ENCODE measurements around the gene NAA60. TPM values are rescaled to one million over a fixed set of nuclear protein-coding genes. Genes with fewer than 3 reads are reported as not detected.
A peak's percentile ranks its signal among the peaks of the same experiment; 100 is the strongest.

NAA60 gene
- total RNA-seq, 2 donors from 2014 or later: 25.2 to 40.6 TPM

DNA sequence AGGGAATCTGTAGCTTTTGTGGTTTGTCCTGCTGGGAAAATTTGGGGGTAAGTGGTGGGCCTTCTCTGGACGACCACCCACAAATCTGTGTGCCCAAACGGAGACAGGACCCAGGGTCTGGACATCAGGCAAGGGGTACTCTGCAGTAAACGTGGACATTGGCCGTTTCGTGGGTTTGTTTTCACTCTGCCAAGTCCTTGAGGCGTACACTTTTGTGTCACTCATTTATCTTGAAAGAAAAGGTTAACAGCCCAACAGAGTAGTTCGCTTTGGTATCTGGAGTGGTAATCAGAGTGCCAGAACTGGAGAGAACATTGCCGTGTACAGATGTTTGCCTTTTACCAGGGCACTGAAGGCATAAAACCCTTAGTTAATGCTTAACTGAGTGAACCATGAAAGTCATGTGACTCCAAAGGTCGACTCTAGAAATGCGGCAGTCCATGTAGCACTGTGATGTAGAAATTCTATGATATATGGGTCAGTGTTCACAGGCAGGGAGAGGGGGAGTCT is 15.4 kb downstream of the NAA60 start:
- Histone ChIP-seq H3K36me3 (no peaks in the 10 kb centered on the region), H3K27ac (peak overlapping the region; percentile 93 to 96), H3K9me3 (no peaks in the 10 kb centered on the region), H3K27me3 (replicated peaks; ENCODE audit: insufficient read depth) (no peaks in the 10 kb centered on the region), H3K4me3 (peak overlapping the region; percentile 82), H3K4me1 (ENCODE audit: control insufficient read depth in 1 of 2, low read depth in 2 of 2) (peaks cover 13 to 58% of the 10 kb centered on the region in 2 donors)
- ATAC-seq (ENCODE audit: insufficient number of reproducible peaks, low FRiP score, low read depth) (no peak), DNase-seq (ENCODE audit: low spot score) (no peak)
- TF ChIP-seq, protein P1, sequence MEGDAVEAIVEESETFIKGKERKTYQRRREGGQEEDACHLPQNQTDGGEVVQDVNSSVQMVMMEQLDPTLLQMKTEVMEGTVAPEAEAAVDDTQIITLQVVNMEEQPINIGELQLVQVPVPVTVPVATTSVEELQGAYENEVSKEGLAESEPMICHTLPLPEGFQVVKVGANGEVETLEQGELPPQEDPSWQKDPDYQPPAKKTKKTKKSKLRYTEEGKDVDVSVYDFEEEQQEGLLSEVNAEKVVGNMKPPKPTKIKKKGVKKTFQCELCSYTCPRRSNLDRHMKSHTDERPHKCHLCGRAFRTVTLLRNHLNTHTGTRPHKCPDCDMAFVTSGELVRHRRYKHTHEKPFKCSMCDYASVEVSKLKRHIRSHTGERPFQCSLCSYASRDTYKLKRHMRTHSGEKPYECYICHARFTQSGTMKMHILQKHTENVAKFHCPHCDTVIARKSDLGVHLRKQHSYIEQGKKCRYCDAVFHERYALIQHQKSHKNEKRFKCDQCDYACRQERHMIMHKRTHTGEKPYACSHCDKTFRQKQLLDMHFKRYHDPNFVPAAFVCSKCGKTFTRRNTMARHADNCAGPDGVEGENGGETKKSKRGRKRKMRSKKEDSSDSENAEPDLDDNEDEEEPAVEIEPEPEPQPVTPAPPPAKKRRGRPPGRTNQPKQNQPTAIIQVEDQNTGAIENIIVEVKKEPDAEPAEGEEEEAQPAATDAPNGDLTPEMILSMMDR (IDR thresholded peaks at IDR 0.05): no peak

DNA sequence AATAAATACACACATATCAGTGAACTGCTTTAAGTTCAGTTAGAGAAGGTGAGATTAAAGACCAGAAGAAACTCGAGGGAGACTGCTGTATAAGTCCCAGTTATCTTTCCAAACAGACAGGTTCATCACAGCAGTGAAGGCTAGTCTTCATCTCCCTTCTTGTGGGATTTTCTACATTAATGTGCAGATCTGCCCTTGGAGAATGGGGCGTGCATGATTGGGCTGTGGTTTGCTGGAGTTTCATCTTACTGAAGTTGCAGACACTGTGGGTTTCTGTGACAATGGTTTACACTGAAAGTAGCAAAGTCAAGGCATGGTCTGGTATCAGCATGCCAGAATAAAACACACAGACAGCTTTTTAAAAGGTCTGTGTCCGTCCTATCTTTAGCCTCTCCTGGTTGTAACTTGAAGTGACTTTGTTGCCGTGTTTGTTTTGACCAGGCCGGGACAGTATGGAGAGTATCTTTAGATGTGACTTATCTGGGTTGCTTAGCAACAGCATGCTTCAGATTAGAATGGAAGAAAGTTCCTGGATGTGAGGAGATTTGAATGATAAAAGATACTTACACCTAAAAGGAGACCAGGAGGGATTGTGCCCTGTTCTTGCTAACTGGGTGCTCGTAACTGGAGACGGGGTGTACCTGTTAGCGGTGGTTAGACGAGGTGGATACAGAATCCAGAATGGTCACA is 16.1 kb downstream of the NAA60 start:
- TF ChIP-seq, protein P1 (IDR thresholded peaks at IDR 0.05): no peak
- no peaks in the 10 kb centered on the region for H3K27me3 ChIP-seq (replicated peaks; ENCODE audit: insufficient read depth)
- no peaks in the 10 kb centered on the region for H3K36me3 ChIP-seq
- H3K4me3 ChIP-seq: peak overlapping the region; percentile 82
- no peaks in the 10 kb centered on the region for H3K9me3 ChIP-seq
- H3K27ac ChIP-seq: peak overlapping the region; percentile 93 to 96
- no peak for DNase-seq (ENCODE audit: low spot score)
- no peak for ATAC-seq (ENCODE audit: insufficient number of reproducible peaks, low FRiP score, low read depth)
- peaks cover 13 to 64% of the 10 kb centered on the region in 2 donors for H3K4me1 ChIP-seq (ENCODE audit: control insufficient read depth in 1 of 2, low read depth in 2 of 2)

DNA sequence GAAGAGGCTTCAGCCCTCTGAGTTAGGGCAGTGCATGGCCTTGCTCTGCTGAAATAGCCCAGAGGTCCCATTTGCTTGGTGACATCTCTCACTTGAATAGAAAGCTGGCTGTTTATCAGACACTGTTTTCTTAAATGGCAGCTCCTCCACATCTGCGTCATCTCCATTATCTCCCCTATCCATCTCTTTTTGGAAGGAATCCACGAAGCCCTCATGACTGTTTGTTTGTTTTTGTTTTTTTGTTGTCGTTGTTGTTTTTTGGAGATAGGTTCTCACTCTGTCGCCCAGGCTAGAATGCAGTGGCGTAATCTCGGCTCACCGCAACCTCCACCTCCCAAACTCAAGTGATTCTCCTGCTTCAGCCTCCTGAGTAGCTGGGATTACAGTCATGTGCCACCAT is 16.6 kb downstream of the NAA60 start:
- Histone ChIP-seq H3K36me3 (no peaks in the 10 kb centered on the region), H3K4me1 (ENCODE audit: control insufficient read depth in 1 of 2, low read depth in 2 of 2) (peaks cover 13 to 66% of the 10 kb centered on the region in 2 donors), H3K9me3 (no peaks in the 10 kb centered on the region), H3K4me3 (no peak overlapping the region), H3K27me3 (replicated peaks; ENCODE audit: insufficient read depth) (no peaks in the 10 kb centered on the region), H3K27ac (no peak overlapping the region)
- TF ChIP-seq, protein P1 (IDR thresholded peaks at IDR 0.05): no peak
- ATAC-seq (ENCODE audit: insufficient number of reproducible peaks, low FRiP score, low read depth): no peak
- DNase-seq (ENCODE audit: low spot score): no peak

DNA sequence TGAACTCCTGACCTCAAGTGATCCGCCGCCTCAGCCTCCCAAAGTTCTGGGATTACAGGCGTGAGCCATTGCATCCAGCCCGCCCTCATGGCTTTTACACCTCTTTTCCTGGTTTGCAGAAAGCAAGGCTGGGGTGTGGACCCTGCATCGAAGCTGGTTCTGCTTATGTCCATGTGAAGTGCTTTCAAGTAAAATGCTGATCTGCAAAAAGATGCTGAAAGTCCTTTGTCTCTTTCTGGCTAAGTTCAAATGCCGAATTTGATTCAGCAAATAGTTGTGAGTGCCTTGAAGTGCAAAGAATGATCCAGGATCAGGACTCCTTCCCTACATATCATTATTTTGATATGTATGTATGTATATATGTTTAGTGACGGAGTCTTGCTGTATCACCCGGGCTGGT is 17.1 kb downstream of the NAA60 start:
- H3K4me3 ChIP-seq: no peak overlapping the region
- DNase-seq (ENCODE audit: low spot score) (no peak), ATAC-seq (ENCODE audit: insufficient number of reproducible peaks, low FRiP score, low read depth) (no peak)
- TF ChIP-seq, protein P1 (IDR thresholded peaks at IDR 0.05): no peak
- no peaks in the 10 kb centered on the region for H3K27me3 ChIP-seq (replicated peaks; ENCODE audit: insufficient read depth)
- H3K9me3 ChIP-seq: no peaks in the 10 kb centered on the region
- peaks cover 13 to 65% of the 10 kb centered on the region in 2 donors for H3K4me1 ChIP-seq (ENCODE audit: control insufficient read depth in 1 of 2, low read depth in 2 of 2)
- no peak overlapping the region for H3K27ac ChIP-seq
- H3K36me3 ChIP-seq: no peaks in the 10 kb centered on the region

DNA sequence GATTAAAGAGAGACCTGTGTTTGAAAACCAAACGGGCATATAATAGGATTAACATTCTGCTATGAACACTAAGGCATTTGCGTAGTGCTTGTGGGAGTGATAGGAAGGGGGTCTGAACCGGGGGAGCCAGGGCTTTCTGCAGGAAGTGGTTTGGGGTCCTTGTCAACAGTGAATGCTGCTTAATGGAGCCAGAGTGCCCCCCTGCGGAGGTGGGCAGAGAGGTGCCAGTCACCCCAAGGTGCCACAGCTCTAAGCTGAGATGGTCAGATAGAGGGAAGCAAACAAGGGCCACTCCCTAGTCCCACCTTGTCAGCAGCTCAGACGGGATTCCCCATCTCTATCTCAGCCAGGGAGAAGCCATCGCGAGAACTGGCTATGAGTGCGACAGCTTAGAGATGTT is 17.7 kb downstream of the NAA60 start:
- H3K9me3 ChIP-seq: no peaks in the 10 kb centered on the region
- H3K27ac ChIP-seq: no peak overlapping the region
- no peak for ATAC-seq (ENCODE audit: insufficient number of reproducible peaks, low FRiP score, low read depth)
- H3K4me1 ChIP-seq (ENCODE audit: control insufficient read depth in 1 of 2, low read depth in 2 of 2): peaks cover 13 to 60% of the 10 kb centered on the region in 2 donors
- no peaks in the 10 kb centered on the region for H3K27me3 ChIP-seq (replicated peaks; ENCODE audit: insufficient read depth)
- H3K36me3 ChIP-seq: peaks cover 2% of the 10 kb centered on the region
- no peak for DNase-seq (ENCODE audit: low spot score)
- TF ChIP-seq, protein P1 (IDR thresholded peaks at IDR 0.05): no peak
- H3K4me3 ChIP-seq: no peak overlapping the region

Measured in thoracic aorta (tissue), 2 donors.